KMS-11 (cell line): Measurements from ENCODE around the gene DLD.
"Not testable (repeated sequence)": the region's sequence is repeated elsewhere in the genome, so short reads cannot be mapped to it uniquely, and the experiment has no call there.

ENCODE experiments used
- H2AFZ ChIP-seq: fragments of 200-600 bp; sonication (generic); 2 replicates; pipeline ENCODE4 v1.6.1; 2016; ENCODE audit warnings: antibody characterized with exemption, mixed run types, low read depth
- H3K27ac ChIP-seq: fragments of 200-600 bp; sonication (generic); 2 replicates; pipeline ENCODE4 v1.6.1; 2016; ENCODE audit warnings: mild to moderate bottlenecking, mixed run types
- H3K27me3 ChIP-seq: fragments of 200-600 bp; sonication (generic); 2 replicates; pipeline ENCODE4 v1.6.1; 2017; ENCODE audit warnings: mild to moderate bottlenecking, low read depth, mixed run types, moderate library complexity; ENCODE audit not compliant: insufficient read depth
- H3K36me3 ChIP-seq: fragments of 200-600 bp; sonication (generic); 2 replicates; pipeline ENCODE4 v1.6.1; 2017; ENCODE audit warnings: mild to moderate bottlenecking, mixed run types; ENCODE audit not compliant: insufficient read depth
- H3K4me1 ChIP-seq: fragments of 200-600 bp; sonication (generic); 2 replicates; pipeline ENCODE4 v1.6.1; 2016; ENCODE audit warnings: mild to moderate bottlenecking, low read depth, mixed run types; ENCODE audit not compliant: poor library complexity, severe bottlenecking
- H3K4me2 ChIP-seq: fragments of 200-600 bp; sonication (generic); 2 replicates; pipeline ENCODE4 v1.7.0; 2016; ENCODE audit warnings: mild to moderate bottlenecking, mixed run types
- H3K4me3 ChIP-seq: fragments of 200-600 bp; sonication (generic); IDR thresholded peaks from 2 replicates; pipeline ENCODE4 v1.6.1; 2017; ENCODE audit warnings: low read depth, low read length, mixed read lengths; ENCODE audit not compliant: insufficient read depth
- H3K79me2 ChIP-seq: fragments of 200-600 bp; sonication (generic); 2 replicates; pipeline ENCODE4 v1.6.1; 2016; ENCODE audit warnings: low read depth, mixed run types; ENCODE audit not compliant: insufficient read depth
- H3K9ac ChIP-seq: fragments of 200-600 bp; sonication (generic); 2 replicates; pipeline ENCODE4 v1.6.1; 2016; ENCODE audit warnings: mild to moderate bottlenecking, mixed run types
- H4K20me1 ChIP-seq: fragments of 200-600 bp; sonication (generic); 2 replicates; pipeline ENCODE4 v1.6.1; 2016; ENCODE audit warnings: mild to moderate bottlenecking, mixed run types; ENCODE audit not compliant: insufficient read depth
- CTCF ChIP-seq: fragments of 200-600 bp; sonication (generic); conservative IDR thresholded peaks from 2 replicates; pipeline ENCODE4 v1.6.1; 2017; ENCODE audit warnings: low read depth, mild to moderate bottlenecking, antibody characterized with exemption, low read length, moderate library complexity, mixed read lengths

The DLD gene

GRCh38 chr7:107955394-107955793 is 64.4 kb downstream of the DLD start:
- Histone ChIP-seq H3K79me2 (no peaks in the 10 kb centered on the region), H3K27ac (no peak overlapping the region), H2AFZ (no peak overlapping the region), H3K9ac (no peak overlapping the region), H3K27me3 (no peaks in the 10 kb centered on the region), H3K4me3 (no peak overlapping the region), H3K36me3 (no peaks in the 10 kb centered on the region), H4K20me1 (no peaks in the 10 kb centered on the region), H3K4me1 (no peaks in the 10 kb centered on the region), H3K4me2 (no peak overlapping the region)
- no peak for TF ChIP-seq CTCF

- not testable (repeated sequence) for H3K4me3 ChIP-seq, H3K27ac ChIP-seq
These were observed 66.0 kb downstream of the DLD start for GRCh38 chr7:107956950-107957349.

GRCh38 chr7:107957436-107957835 is 66.5 kb downstream of the DLD start:
- no peaks in the 10 kb centered on the region for H4K20me1 ChIP-seq
- H2AFZ ChIP-seq, result no peak overlapping the region
- H3K4me3 ChIP-seq, result no peak overlapping the region
- H3K27me3 ChIP-seq, result no peaks in the 10 kb centered on the region
- no peaks in the 10 kb centered on the region for H3K4me1 ChIP-seq
- no peak overlapping the region for H3K4me2 ChIP-seq
- no peak overlapping the region for H3K9ac ChIP-seq
- H3K27ac ChIP-seq, result no peak overlapping the region
- H3K79me2 ChIP-seq, result no peaks in the 10 kb centered on the region
- no peak for TF ChIP-seq CTCF
- no peaks in the 10 kb centered on the region for H3K36me3 ChIP-seq

More at GRCh38 chr7:107956950-107957349, 66.0 kb downstream of the DLD start:
- not testable (repeated sequence) for H4K20me1 ChIP-seq, H3K27me3 ChIP-seq, H2AFZ ChIP-seq, H3K4me2 ChIP-seq, H3K36me3 ChIP-seq, H3K79me2 ChIP-seq, H3K4me1 ChIP-seq, H3K9ac ChIP-seq

- Histone ChIP-seq H3K4me1 (no peaks in the 10 kb centered on the region), H3K79me2 (no peaks in the 10 kb centered on the region), H3K27ac (no peak overlapping the region), H3K27me3 (no peaks in the 10 kb centered on the region), H2AFZ (no peak overlapping the region), H3K9ac (no peak overlapping the region), H3K36me3 (no peaks in the 10 kb centered on the region), H3K4me3 (no peak overlapping the region), H3K4me2 (no peak overlapping the region), H4K20me1 (no peaks in the 10 kb centered on the region)
- TF ChIP-seq CTCF, result no peak
These were observed 68.0 kb downstream of the DLD start for GRCh38 chr7:107958764-107959526.

- no peak overlapping the region for H3K4me3 ChIP-seq
- no peaks in the 10 kb centered on the region for H3K27me3 ChIP-seq
- no peak overlapping the region for H3K9ac ChIP-seq
- no peak for TF ChIP-seq CTCF
- no peaks in the 10 kb centered on the region for H3K79me2 ChIP-seq
- H2AFZ ChIP-seq, result no peak overlapping the region
- H3K27ac ChIP-seq, result no peak overlapping the region
- no peak overlapping the region for H3K4me2 ChIP-seq
- H4K20me1 ChIP-seq, result no peaks in the 10 kb centered on the region
- H3K36me3 ChIP-seq, result no peaks in the 10 kb centered on the region
- no peaks in the 10 kb centered on the region for H3K4me1 ChIP-seq
These were observed 68.5 kb downstream of the DLD start for GRCh38 chr7:107959527-107959898.
